H7 (cell line): ENCODE data around the gene SCN9A. TPM values are rescaled to one million over a fixed set of nuclear protein-coding genes. Genes with fewer than 3 reads are reported as not detected.

Source experiments
- DNase-seq: peaks from one replicate; pipeline ENCODE4 v3.0.0; 2012
- H3K27me3 ChIP-seq: 2 replicates; pipeline ENCODE4 v1.6.0; 2011; ENCODE audit warnings: mild to moderate bottlenecking, low read length; ENCODE audit not compliant: control insufficient read depth, insufficient read depth
- H3K36me3 ChIP-seq: replicated peaks from 2 replicates; pipeline ENCODE4 v1.5.1; 2011; ENCODE audit warnings: low read length; ENCODE audit not compliant: control insufficient read depth, insufficient read depth
- H3K4me3 ChIP-seq: 2 replicates; pipeline ENCODE4 v1.5.1; 2011; ENCODE audit warnings: low read depth, mild to moderate bottlenecking, control low read depth, low read length, moderate library complexity; ENCODE audit not compliant: insufficient read depth
- total RNA-seq: library from RNA; depleted of rRNA; stranded (reverse); fragments of >200 nt; shearing (Covaris generic); gene quantifications from 2 replicates; pipeline ENCODE4 v1.2.3, GENCODE V29; 2014

The SCN9A gene
- total RNA-seq, 1 experiment from 2014 or later, result 0.90 TPM

GRCh38 chr2:166171216-166171615 is 204.5 kb downstream of the SCN9A start:
- H3K36me3 ChIP-seq, result no peaks in the 10 kb centered on the region
- no peak for DNase-seq
- no peak overlapping the region for H3K4me3 ChIP-seq
- no peaks in the 10 kb centered on the region for H3K27me3 ChIP-seq

GRCh38 chr2:166170356-166170755 is 205.4 kb downstream of the SCN9A start:
- no peaks in the 10 kb centered on the region for H3K36me3 ChIP-seq

GRCh38 chr2:166167449-166167848 is 208.3 kb downstream of the SCN9A start:
- DNase-seq, result no peak
- Histone ChIP-seq H3K36me3 (no peaks in the 10 kb centered on the region), H3K27me3 (no peaks in the 10 kb centered on the region), H3K4me3 (no peak overlapping the region)

More at GRCh38 chr2:166170356-166170755, 205.4 kb downstream of the SCN9A start:
- no peak overlapping the region for H3K4me3 ChIP-seq
- no peak for DNase-seq
- H3K27me3 ChIP-seq, result no peaks in the 10 kb centered on the region

GRCh38 chr2:166163775-166164174 is 212.0 kb downstream of the SCN9A start:
- no peaks in the 10 kb centered on the region for H3K27me3 ChIP-seq
- no peak for DNase-seq
- H3K36me3 ChIP-seq, result no peaks in the 10 kb centered on the region

GRCh38 chr2:166158546-166158945 is 217.2 kb downstream of the SCN9A start:
- DNase-seq, result no peak
- Histone ChIP-seq H3K4me3 (no peak overlapping the region), H3K36me3 (no peaks in the 10 kb centered on the region), H3K27me3 (no peaks in the 10 kb centered on the region)

More at GRCh38 chr2:166163775-166164174, 212.0 kb downstream of the SCN9A start:
- H3K4me3 ChIP-seq, result no peak overlapping the region

DNA sequence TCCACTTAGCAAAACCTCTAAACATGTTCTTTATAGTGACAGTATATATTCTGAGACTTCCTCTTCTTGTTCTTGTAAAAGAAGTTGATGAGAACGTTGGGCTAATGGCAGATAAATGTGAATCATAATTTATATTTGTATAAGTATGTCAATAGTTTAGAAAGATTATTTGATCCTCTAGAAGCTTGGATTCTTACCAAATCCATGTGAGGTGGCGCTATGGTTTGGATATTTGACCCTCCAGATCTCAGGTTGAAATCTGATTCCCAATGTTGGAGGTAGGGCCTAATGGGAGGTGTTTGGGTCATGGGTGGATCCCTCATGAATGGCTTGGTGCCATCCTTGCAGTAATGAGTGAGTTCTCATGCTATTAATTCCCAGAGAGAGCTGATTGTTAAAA is 218.2 kb downstream of the SCN9A start:
- Histone ChIP-seq H3K27me3 (no peaks in the 10 kb centered on the region), H3K36me3 (no peaks in the 10 kb centered on the region)
- no peak for DNase-seq

GRCh38 chr2:166156985-166157490 is 218.7 kb downstream of the SCN9A start:
- Histone ChIP-seq H3K4me3 (no peak overlapping the region), H3K27me3 (no peaks in the 10 kb centered on the region), H3K36me3 (no peaks in the 10 kb centered on the region)
- DNase-seq, result no peak

More for the DNA sequence above, 218.2 kb downstream of the SCN9A start:
- no peak overlapping the region for H3K4me3 ChIP-seq

DNA sequence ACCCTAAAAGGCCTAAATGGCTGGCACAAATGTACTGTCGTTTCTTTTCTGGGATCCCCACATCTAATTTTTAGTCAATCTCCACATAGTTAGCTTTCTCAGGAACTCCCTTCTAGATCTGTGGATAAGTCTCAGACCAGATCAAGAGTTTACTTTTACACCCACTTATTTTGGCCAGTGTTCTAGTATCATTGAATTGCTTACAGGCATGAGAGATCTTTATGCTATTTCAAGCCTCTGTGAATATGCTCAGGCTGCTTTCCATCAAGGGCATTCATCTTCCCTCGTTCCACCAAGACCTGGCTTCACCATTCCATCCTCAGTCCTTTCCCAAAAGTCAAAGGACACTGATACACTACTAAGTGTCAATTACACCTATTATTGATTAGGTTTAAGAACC is 220.2 kb downstream of the SCN9A start:
- no peaks in the 10 kb centered on the region for H3K27me3 ChIP-seq
- H3K36me3 ChIP-seq, result no peaks in the 10 kb centered on the region
- DNase-seq, result no peak
- no peak overlapping the region for H3K4me3 ChIP-seq

- DNase-seq, result no peak
- Histone ChIP-seq H3K27me3 (no peaks in the 10 kb centered on the region), H3K4me3 (no peak overlapping the region), H3K36me3 (no peaks in the 10 kb centered on the region)
Measured at GRCh38 chr2:166154685-166155338, 220.9 kb downstream of the SCN9A start.

DNA sequence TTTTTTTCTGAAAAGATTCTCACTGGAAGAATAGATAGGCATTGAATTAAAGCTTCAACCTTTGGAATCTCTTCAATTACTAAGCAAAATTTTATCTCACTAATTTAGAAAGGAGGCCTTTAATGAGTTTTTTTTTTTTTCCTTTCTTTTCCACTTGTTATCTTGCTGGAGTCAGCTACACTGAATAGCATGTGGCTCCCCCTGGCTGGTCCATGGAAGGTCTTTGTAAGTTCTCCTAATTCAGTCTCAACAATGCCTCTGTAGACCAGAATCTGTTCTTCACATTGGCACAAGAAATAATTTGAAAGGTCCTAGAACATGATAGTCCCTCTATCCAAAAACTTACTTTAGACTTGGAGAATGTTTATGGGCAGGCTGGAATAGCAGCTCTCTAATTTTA is 223.7 kb downstream of the SCN9A start:
- no peak for DNase-seq
- Histone ChIP-seq H3K27me3 (no peaks in the 10 kb centered on the region), H3K36me3 (no peaks in the 10 kb centered on the region), H3K4me3 (no peak overlapping the region)

GRCh38 chr2:166148500-166149400 is 227.0 kb downstream of the SCN9A start:
- H3K4me3 ChIP-seq, result no peak overlapping the region
- peak; percentile 36 for DNase-seq

GRCh38 chr2:166147883-166148282 is 227.9 kb downstream of the SCN9A start:
- no peak overlapping the region for H3K4me3 ChIP-seq
- DNase-seq, result no peak
- H3K27me3 ChIP-seq, result no peaks in the 10 kb centered on the region
- no peaks in the 10 kb centered on the region for H3K36me3 ChIP-seq

More at GRCh38 chr2:166148500-166149400, 227.0 kb downstream of the SCN9A start:
- H3K27me3 ChIP-seq, result no peaks in the 10 kb centered on the region
- no peaks in the 10 kb centered on the region for H3K36me3 ChIP-seq
